Measurements from ENCODE around the gene SLC12A7. TPM values are rescaled to one million over a fixed set of nuclear protein-coding genes. Genes with fewer than 3 reads are reported as not detected.

SLC12A7 gene
- total and polyA plus RNA-seq, 12 donors, result 1.3 to 52.6 (median 24.4) TPM

GRCh38 chr5:1011226-1011631, 100.6 kb downstream of the SLC12A7 start:
- intact Hi-C loops (cut with DNase I), result no loop called here
- peak in 2 of 7 donors; percentile 7 to 17 for DNase-seq
- peaks cover 4 to 7% of the 10 kb centered on the region in 2 donors for H3K4me1 ChIP-seq (replicated peaks in 1 of 2)
- no peaks in the 10 kb centered on the region for H3K36me3 ChIP-seq (replicated peaks in 1 of 2)
- peak in 1 of 6 experiments; percentile 9 for TF ChIP-seq CTCF (IDR thresholded peaks at IDR 0.05)
- no peak for TF ChIP-seq POLR2A (IDR thresholded peaks at IDR 0.05)
- H3K27me3 ChIP-seq, result peaks cover 37% of the 10 kb centered on the region
- no peak overlapping the region for H3K27ac ChIP-seq
- H3K9me3 ChIP-seq (replicated peaks in 1 of 3), result no peaks in the 10 kb centered on the region
- no peak overlapping the region for H3K4me3 ChIP-seq
- WGBS, 4 donors, result 37 to 62% (median 55%) methylated on average over 6 to 11 of the region's 11 CpGs

GRCh38 chr5:1010641-1011046, 101.2 kb downstream of the SLC12A7 start:
- no peak for TF ChIP-seq CTCF (IDR thresholded peaks at IDR 0.05)
- no peak for TF ChIP-seq POLR2A (IDR thresholded peaks at IDR 0.05)
- H3K27me3 ChIP-seq, result peaks cover 37% of the 10 kb centered on the region
- intact Hi-C loops (cut with DNase I), result no loop called here
- H3K4me1 ChIP-seq (replicated peaks in 1 of 2), result peaks cover 4 to 7% of the 10 kb centered on the region in 2 donors
- 49 to 62% (median 61%) methylated on average over 4 to 13 of the region's 13 CpGs for WGBS, 4 donors
- peak in 2 of 7 donors; percentile 6 to 12 for DNase-seq
- H3K27ac ChIP-seq, result no peak overlapping the region
- no peaks in the 10 kb centered on the region for H3K9me3 ChIP-seq (replicated peaks in 1 of 3)
- no peaks in the 10 kb centered on the region for H3K36me3 ChIP-seq (replicated peaks in 1 of 2)
- no peak overlapping the region for H3K4me3 ChIP-seq

- 42 to 57% (median 52%) methylated on average over 4 of the region's 4 CpGs for WGBS, 4 donors
- no peak for TF ChIP-seq POLR2A (IDR thresholded peaks at IDR 0.05)
- no peak for TF ChIP-seq CTCF (IDR thresholded peaks at IDR 0.05)
- Histone ChIP-seq H3K27me3 (peaks cover 37% of the 10 kb centered on the region), H3K27ac (no peak overlapping the region), H3K4me3 (peak overlapping the region in 1 of 4 donors; percentile 71), H3K4me1 (replicated peaks in 1 of 2) (peaks cover 4 to 9% of the 10 kb centered on the region in 2 donors), H3K36me3 (replicated peaks in 1 of 2) (no peaks in the 10 kb centered on the region), H3K9me3 (replicated peaks in 1 of 3) (no peaks in the 10 kb centered on the region)
- DNase-seq, result peak in 3 of 7 donors; percentile 4 to 12 (median 8)
- intact Hi-C loops (cut with DNase I), result no loop called here
Measured at GRCh38 chr5:1010181-1010510, 101.7 kb downstream of the SLC12A7 start.

- no peaks in the 10 kb centered on the region for H3K36me3 ChIP-seq (replicated peaks in 1 of 2)
- peak in 3 of 7 donors; percentile 4 to 17 (median 7) for DNase-seq
- peaks cover 4 to 15% of the 10 kb centered on the region in 2 donors for H3K4me1 ChIP-seq (replicated peaks in 1 of 2)
- peak overlapping the region in 1 of 5 donors; percentile 40 for H3K27ac ChIP-seq
- H3K27me3 ChIP-seq, result peaks cover 37% of the 10 kb centered on the region
- intact Hi-C loops (cut with DNase I), result loop anchor here (10.0 kb wide), 1 partner anchor 135 kb away; no protein-coding TSS in a partner anchor
- TF ChIP-seq CTCF (IDR thresholded peaks at IDR 0.05) (no peak), POLR2A (IDR thresholded peaks at IDR 0.05) (no peak)
- H3K9me3 ChIP-seq (replicated peaks in 1 of 3), result no peaks in the 10 kb centered on the region
- peak overlapping the region in 1 of 4 donors; percentile 71 for H3K4me3 ChIP-seq
- 8 to 78% (median 16%) methylated on average over 1 to 70 of the region's 70 CpGs for WGBS, 4 donors
Measured at GRCh38 chr5:1009359-1010180, 102.3 kb downstream of the SLC12A7 start.
